HCT116 (cell line): ENCODE measurements around the gene USF1. TPM values are rescaled to one million over a fixed set of nuclear protein-coding genes. Genes with fewer than 3 reads are reported as not detected.

Source experiments
- ATAC-seq: fragments of 200-7000 bp; cut with Tn5 transposase; 2 replicates; pipeline ENCODE4 v1.9.1; 2020; ENCODE audit warnings: mild to moderate bottlenecking, moderate library complexity
- BruUV-seq: library from RNA; stranded (reverse); fragments of 400-500 nt; replicated peaks from 2 replicates; lab custom pipeline; 2021; lab: Mats Ljungman, UMichigan
- CTCF ChIA-PET: fragments of 300-600 bp; sonication (Branson Sonifier 250); formaldehyde crosslinking; loops from one replicate; lab custom pipeline; 2021; ENCODE audit warnings: antibody characterized with exemption; lab: Charles Lee
- POLR2A ChIA-PET: fragments of 300-600, 350-600 bp; sonication (Branson Sonifier 250); formaldehyde crosslinking; loops from one replicate; lab custom pipeline; 2021; ENCODE audit warnings: antibody characterized with exemption; lab: Charles Lee
- RAD21 ChIA-PET, 2 experiments: fragments of 300-600 bp; sonication (Branson Sonifier 250); formaldehyde crosslinking; loops; one replicate each; lab custom pipeline; 2023; ENCODE audit warnings: low total read pairs in 2 of 2; ENCODE audit not compliant: uncharacterized antibody in 2 of 2, unreplicated experiment in 2 of 2, low non-redundant PET in 1 of 2; lab: Charles Lee
- DNase-seq: peaks from one replicate; pipeline ENCODE4 v3.0.0-alpha.2; 2010; ENCODE audit warnings: low read depth, low spot score
- H2AFZ ChIP-seq: fragments of 200-600 bp; shearing (Covaris generic), sonication (generic); 2 replicates; pipeline ENCODE4 v1.6.1; 2017; ENCODE audit warnings: low read depth, mixed run types, mixed read lengths, antibody characterized with exemption, low read length; ENCODE audit not compliant: poor library complexity, severe bottlenecking
- H3K27ac ChIP-seq: 2 replicates; pipeline ENCODE4 v1.5.1; 2012; ENCODE audit warnings: low read depth, low read length
- H3K27me3 ChIP-seq: fragments of 200-600 bp; sonication (generic); 2 replicates; pipeline ENCODE4 v1.6.1; 2016; ENCODE audit warnings: mixed run types, low read length, mixed read lengths; ENCODE audit not compliant: insufficient read depth
- H3K36me3 ChIP-seq, 2 experiments: fragments of 200-500 bp in 1 of 2; fragments of 200-600 bp in 1 of 2; sonication (Bioruptor generic) in 1 of 2; sonication (generic) in 1 of 2; 2 replicates each; pipeline versions ENCODE4 v1.5.1 to v1.6.1; 2014 to 2016; ENCODE audit warnings: low read length in 2 of 2, inconsistent platforms in 1 of 2, mixed read lengths in 1 of 2, mixed run types in 1 of 2; ENCODE audit not compliant: insufficient read depth in 2 of 2, control insufficient read depth in 1 of 2
- H3K4me1 ChIP-seq, 2 experiments: fragments of 200-600 bp in 1 of 2; sonication (generic) in 1 of 2; 2 replicates each; pipeline versions ENCODE4 v1.5.1 to v1.6.1; 2012 to 2017; ENCODE audit warnings: low read length in 2 of 2, inconsistent platforms in 1 of 2, mild to moderate bottlenecking in 1 of 2, mixed read lengths in 1 of 2, mixed run types in 1 of 2, moderate library complexity in 1 of 2; ENCODE audit not compliant: insufficient read depth in 2 of 2, control insufficient read depth in 1 of 2
- H3K4me2 ChIP-seq: fragments of 200-600 bp; sonication (generic); 2 replicates; pipeline ENCODE4 v1.6.1; 2017; ENCODE audit warnings: mixed run types, low read length, mixed read lengths
- H3K4me3 ChIP-seq, 2 experiments: fragments of 200-600 bp in 1 of 2; sonication (generic) in 1 of 2; replicated peaks in 1 of 2; 2 replicates each; pipeline ENCODE4 v1.5.1; 2011 to 2016; ENCODE audit warnings: low read length in 2 of 2, control low read depth in 1 of 2, low read depth in 1 of 2, mild to moderate bottlenecking in 1 of 2, mixed read lengths in 1 of 2, mixed run types in 1 of 2
- H3K79me2 ChIP-seq: fragments of 200-600 bp; sonication (generic); 2 replicates; pipeline ENCODE4 v1.6.1; 2017; ENCODE audit warnings: mild to moderate bottlenecking, mixed run types, low read length, moderate library complexity, mixed read lengths; ENCODE audit not compliant: insufficient read depth
- H3K9ac ChIP-seq: fragments of 200-600 bp; sonication (generic); 2 replicates; pipeline ENCODE4 v1.6.1; 2016; ENCODE audit warnings: low read length, mixed read lengths
- H3K9me2 ChIP-seq: fragments of 200-600 bp; sonication (generic), shearing (Covaris generic); 2 replicates; pipeline ENCODE4 v1.6.1; 2017; ENCODE audit warnings: mixed run types, mild to moderate bottlenecking, moderate library complexity; ENCODE audit not compliant: insufficient read depth
- H3K9me3 ChIP-seq, 2 experiments: fragments of 200-500 bp in 1 of 2; fragments of 200-600 bp in 1 of 2; sonication (Bioruptor generic) in 1 of 2; sonication (generic) in 1 of 2; 2 replicates each; pipeline ENCODE4 v1.6.1; 2014 to 2017; ENCODE audit warnings: low read length in 2 of 2, mixed read lengths in 2 of 2, inconsistent platforms in 1 of 2, low read depth in 1 of 2, mild to moderate bottlenecking in 1 of 2, mixed run types in 1 of 2, moderate library complexity in 1 of 2; ENCODE audit not compliant: control insufficient read depth in 1 of 2, insufficient read depth in 1 of 2
- H4K20me1 ChIP-seq: fragments of 200-600 bp; sonication (generic), shearing (Covaris generic); 2 replicates; pipeline ENCODE4 v1.6.1; 2017; ENCODE audit warnings: mixed run types, mild to moderate bottlenecking, moderate library complexity; ENCODE audit not compliant: insufficient read depth
- CBX3 ChIP-seq: IDR thresholded peaks from 2 replicates; pipeline ENCODE4 v1.6.1; 2012; ENCODE audit warnings: low read depth
- EGR1 ChIP-seq: IDR thresholded peaks from 2 replicates; pipeline ENCODE4 v1.6.1; 2012; ENCODE audit warnings: low read depth
- POLR2AphosphoS5 ChIP-seq: IDR thresholded peaks from 2 replicates; pipeline ENCODE4 v1.6.1; 2011; ENCODE audit warnings: mild to moderate bottlenecking, low read depth, low read length, moderate library complexity
- ZBTB33 ChIP-seq: IDR thresholded peaks from 2 replicates; pipeline ENCODE4 v1.6.1; 2011; ENCODE audit warnings: mild to moderate bottlenecking, low read length, moderate library complexity; ENCODE audit not compliant: insufficient replicate concordance; ENCODE audit errors: extremely low read depth
- ZFX ChIP-seq: fragments of 450-650 bp; IDR thresholded peaks from 2 replicates; pipeline ENCODE4 v1.6.1; 2017
- intact Hi-C: fragments of 100-400 bp; cut with micrococcal nuclease; formaldehyde crosslinking; loops from 2 replicates; pipeline ENCODE4 v1.10.0; 2022
- total RNA-seq: library from RNA; stranded (reverse); gene quantifications from one replicate; pipeline ENCODE4 v1.2.1, GENCODE V29; 2021; ENCODE audit not compliant: unreplicated experiment

Gene USF1
- total RNA-seq, 1 experiment from 2014 or later, result 48.0 TPM

DNA sequence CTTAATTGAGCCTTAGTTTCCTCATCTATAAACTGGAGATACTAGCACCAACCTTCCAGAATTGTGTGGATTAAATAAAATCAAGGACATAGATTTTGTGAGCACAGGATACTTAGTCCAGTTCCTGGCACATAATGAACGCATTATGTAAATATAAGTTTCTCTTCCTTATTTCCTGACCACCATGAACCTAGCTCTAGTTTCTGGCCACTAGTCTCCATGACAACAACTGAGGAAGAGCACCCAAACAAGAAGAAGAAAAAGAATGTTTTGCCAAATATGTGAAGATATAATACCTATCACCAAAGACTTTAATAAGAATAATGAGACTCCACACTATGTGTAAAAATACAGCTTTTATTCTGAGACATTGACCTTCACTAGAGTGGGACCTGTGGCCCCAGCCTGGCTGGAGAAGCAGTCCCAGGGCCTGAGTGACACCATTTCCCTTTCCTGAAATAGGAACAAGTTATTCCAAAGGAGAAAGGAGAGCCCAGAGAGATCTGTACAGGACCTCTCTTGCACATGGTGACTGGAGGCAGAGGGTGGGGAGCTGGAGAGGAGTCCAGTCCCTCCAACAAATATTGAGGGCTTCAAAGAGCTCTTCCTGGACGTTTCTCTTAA lies 940 bp upstream of the USF1 start:
- ChIA-PET RAD21 (no interaction called here), POLR2A (interaction anchor here (0.7 to 3.3 kb wide), 3 partner anchors 8 to 49 kb away, joined by 3 to 18 read pairs (median 3); partner anchors contain the start of gene F11R), CTCF (interaction anchor here (0.5 to 1.9 kb wide), 2 partner anchors 8 to 25 kb away, joined by 3 to 5 read pairs; no protein-coding TSS in a partner anchor)
- Histone ChIP-seq H4K20me1 (no peaks in the 10 kb centered on the region), H3K36me3 (peaks cover 0 to 13% of the 10 kb centered on the region in 2 experiments; a peak in 1 of 4 replicates), H3K9ac (peak overlapping the region; percentile 79), H3K4me3 (peak overlapping the region; percentile 66 to 70), H2AFZ (no peak overlapping the region), H3K4me1 (peaks cover 5 to 17% of the 10 kb centered on the region in 2 experiments; a peak in 2 of 4 replicates), H3K79me2 (peaks cover 16% of the 10 kb centered on the region; the same call in 1 of the 2 replicates), H3K4me2 (peak overlapping the region; percentile 74), H3K27ac (peak overlapping the region; percentile 85), H3K27me3 (no peaks in the 10 kb centered on the region), H3K9me2 (no peaks in the 10 kb centered on the region), H3K9me3 (peaks cover 0 to 5% of the 10 kb centered on the region in 2 experiments; a peak in 1 of 4 replicates)
- no peak for DNase-seq
- no TSS peak for BruUV-seq
- no peak for TF ChIP-seq EGR1
- peak; percentile 12; the same call in 1 of the 2 replicates for TF ChIP-seq POLR2AphosphoS5
- no peak for TF ChIP-seq CBX3
- ATAC-seq, result no peak
- intact Hi-C loops, result loop anchor here (5.0 kb wide), 1 partner anchor 71 kb away; the partner anchor contains the start of genes NIT1 and PFDN2

DNA sequence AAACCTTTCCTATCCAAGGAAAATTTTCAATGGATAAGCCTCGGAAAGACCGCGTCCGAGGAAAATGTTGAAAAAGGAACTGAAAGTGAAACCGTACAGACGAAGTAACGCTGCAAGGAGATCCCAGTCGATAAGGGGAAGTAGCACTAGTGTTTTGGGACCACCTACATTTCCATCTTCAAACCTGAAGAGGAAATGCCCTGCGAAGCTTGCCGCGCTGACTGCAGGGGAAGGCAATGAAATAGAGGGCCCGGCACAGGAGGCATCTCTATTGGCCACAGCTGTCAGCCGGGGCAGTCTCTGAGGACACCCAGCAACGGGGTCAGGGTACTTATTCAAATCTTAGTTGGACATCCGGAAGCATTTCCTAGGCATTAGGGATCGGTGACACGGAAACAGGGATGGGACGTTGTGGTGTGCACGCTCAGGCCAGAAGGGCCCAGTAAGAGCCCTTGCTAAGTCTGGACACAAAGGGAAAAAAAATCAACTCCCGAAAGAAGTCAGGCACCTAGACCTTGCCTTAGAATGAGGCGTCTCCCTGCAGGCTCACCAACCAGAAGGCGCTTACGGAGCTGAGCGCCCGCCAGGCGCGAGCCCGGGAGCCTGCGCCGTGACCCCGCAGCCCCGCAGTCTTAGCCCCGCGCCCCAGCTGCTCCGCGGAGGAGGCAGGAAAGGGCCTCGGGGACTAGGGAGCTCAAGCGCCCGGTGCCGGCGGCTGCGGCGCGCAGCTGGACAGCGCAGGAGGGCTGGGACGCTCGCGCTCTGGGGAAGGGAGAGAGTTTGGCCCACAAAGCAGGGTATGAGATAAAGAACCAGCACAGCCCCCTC lies 655 bp downstream of the USF1 start:
- Histone ChIP-seq H3K27me3 (no peaks in the 10 kb centered on the region), H3K9ac (peak overlapping the region; percentile 79), H3K36me3 (peaks cover 5 to 22% of the 10 kb centered on the region in 2 experiments; a peak in 3 of 4 replicates), H3K27ac (peak overlapping the region; percentile 85), H3K4me3 (peak overlapping the region; percentile 66 to 70), H3K9me3 (peaks cover 0 to 5% of the 10 kb centered on the region in 2 experiments; a peak in 1 of 4 replicates), H3K4me2 (peak overlapping the region; percentile 74), H3K9me2 (no peaks in the 10 kb centered on the region), H3K4me1 (peaks cover 5 to 17% of the 10 kb centered on the region in 2 experiments; a peak in 2 of 4 replicates), H3K79me2 (peaks cover 16% of the 10 kb centered on the region; the same call in 1 of the 2 replicates), H4K20me1 (no peaks in the 10 kb centered on the region), H2AFZ (no peak overlapping the region)
- ChIA-PET RAD21 (interaction anchor here in 1 of 2 experiments (1.3 kb wide), 1 partner anchor 24 kb away, joined by 5 read pairs; the partner anchor contains the start of gene F11R), POLR2A (interaction anchor here (0.6 to 3.3 kb wide), 16 partner anchors 7 to 132 kb away, joined by 3 to 18 read pairs (median 3); partner anchors contain the start of genes DEDD, F11R, NIT1 and PFDN2), CTCF (interaction anchor here (0.8 to 1.9 kb wide), 4 partner anchors 10 to 48 kb away, joined by 3 to 11 read pairs (median 5); no protein-coding TSS in a partner anchor)
- ATAC-seq, result peak; percentile 63
- no TSS peak for BruUV-seq
- intact Hi-C loops, result loop anchor here (2.0 to 5.0 kb wide), 2 partner anchors 52 to 72 kb away; partner anchors contain the start of genes NIT1 and PFDN2
- DNase-seq, result no peak
- TF ChIP-seq ZFX, result peak; percentile 82
- no peak for TF ChIP-seq ZBTB33
